ENCODE results near the gene ZNF677.
"Not testable (repeated sequence)": the region's sequence is repeated elsewhere in the genome, so short reads cannot be mapped to it uniquely, and the experiment has no call there.

The ZNF677 gene

DNA sequence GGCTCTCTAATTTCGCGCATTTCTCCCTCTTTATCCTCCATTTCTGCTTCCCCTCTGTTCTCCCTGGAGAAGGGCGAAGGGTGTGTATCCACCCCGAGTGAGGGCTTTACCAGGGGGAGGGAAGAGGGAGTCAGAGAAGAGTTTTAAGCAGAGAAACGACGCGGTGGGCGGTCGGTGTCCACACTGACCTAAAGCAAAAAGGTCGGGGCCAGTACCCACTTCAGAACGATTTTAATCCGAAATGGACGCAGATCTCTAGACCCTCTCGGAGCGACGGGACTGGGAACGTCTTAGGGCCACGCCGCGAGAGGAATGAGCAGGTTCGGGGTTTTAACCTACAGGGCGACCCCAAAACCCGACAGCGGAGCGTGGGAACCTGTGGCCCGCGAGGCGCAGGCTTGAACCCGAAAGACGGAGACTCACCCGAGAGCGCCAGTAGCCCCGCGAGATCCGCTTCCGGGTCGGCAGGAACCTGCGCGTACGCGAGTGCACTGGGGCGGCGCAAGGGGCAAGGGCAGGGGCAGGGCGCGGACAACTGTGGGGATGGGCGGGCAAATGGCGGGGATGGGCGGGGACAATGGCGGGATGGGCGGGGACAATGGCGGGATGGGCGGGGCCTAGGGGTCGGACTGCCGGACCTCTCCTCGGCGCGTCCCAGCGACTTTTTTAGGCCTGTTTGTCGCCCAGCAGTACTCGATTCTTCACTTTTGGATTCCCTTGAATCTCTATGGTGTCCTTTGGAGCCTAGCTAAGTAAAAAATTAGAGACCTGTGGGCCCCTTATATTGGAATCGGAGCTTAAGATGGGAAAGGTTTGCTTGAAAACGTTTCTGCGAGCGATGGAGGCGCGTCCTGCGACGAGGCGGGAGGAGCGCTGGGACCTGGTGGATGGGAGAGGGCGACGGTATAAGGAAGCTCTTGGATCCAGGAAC, at the start of gene ZNF677:
ZNF677 (minus strand) TSS at position 463 of the 931 bp plus-strand sequence. CDS start 3,323 bp downstream, outside the sequence.
- peak; percentile 53 to 63 (median 61) for DNase-seq (ENCODE audit: low read depth in 3 of 3, low spot score in 1 of 3)

DNA sequence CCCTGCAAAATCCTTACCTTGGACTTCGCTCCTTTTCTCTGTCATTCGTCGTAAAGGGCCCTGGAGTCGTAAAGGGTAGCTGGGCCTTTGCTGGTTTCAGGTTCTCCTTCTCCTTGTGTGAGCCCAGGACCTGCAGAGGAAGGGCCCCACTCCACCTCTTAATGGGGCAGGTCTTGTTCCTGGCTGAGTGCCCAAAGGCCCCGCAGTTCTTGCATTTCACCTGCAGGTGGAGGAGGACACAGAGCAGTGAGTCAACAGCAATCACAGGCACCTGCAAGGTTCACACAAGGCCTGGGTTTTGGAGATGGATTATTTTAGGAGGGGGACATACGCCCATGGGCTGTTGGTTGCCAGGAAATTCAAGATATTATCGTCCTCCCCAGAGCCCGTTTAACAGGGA, 46.7 kb upstream of the ZNF677 start:
- DNase-seq (ENCODE audit: low read depth in 3 of 3, low spot score in 1 of 3): not testable (repeated sequence)

- no peak for DNase-seq (ENCODE audit: low read depth in 3 of 3, low spot score in 1 of 3)
Measured at GRCh38 chr19:53294786-53295441, 40.2 kb upstream of the ZNF677 start.

DNA sequence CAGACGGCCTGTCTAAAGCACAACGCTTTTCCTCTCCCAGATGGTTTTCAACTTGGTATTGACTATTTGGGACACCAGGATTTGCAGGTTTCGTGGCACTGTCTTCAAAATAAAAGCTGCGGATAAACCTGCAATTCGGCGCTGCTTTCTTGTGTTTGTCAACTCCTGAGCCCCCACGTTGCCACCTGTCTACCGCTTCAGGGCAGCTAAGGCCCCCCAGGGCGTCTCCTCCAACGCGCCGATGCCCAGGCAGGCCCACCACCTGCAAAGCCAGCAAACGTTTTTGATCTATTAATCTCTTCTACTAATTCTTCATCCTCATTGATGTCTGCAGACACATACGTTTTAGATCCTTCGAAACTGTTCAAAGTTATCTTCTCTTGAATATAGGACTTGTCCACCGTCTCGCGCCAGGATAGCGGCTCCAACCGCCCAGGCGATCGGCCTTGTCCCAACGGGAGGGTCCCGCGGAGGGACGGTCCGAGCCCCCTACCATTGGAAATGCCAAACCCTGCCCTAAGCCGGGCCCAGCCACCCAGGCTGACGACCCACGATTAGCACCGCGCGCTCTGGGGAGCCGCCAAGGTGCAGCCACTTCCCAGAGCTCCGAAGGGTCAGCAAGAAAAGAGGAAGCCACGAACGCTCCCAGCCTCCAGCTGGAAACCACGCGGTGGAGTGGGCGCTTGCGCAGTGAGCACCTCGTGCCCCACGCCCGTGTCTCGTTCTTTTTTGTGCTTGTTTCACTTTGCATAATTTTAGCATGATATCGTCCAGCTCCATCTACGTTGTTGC, 36.3 kb upstream of the ZNF677 start:
- DNase-seq (ENCODE audit: low read depth in 3 of 3, low spot score in 1 of 3): no peak

GRCh38 chr19:53285087-53285486, 30.4 kb upstream of the ZNF677 start:
- DNase-seq (ENCODE audit: low read depth in 3 of 3, low spot score in 1 of 3): no peak

DNA sequence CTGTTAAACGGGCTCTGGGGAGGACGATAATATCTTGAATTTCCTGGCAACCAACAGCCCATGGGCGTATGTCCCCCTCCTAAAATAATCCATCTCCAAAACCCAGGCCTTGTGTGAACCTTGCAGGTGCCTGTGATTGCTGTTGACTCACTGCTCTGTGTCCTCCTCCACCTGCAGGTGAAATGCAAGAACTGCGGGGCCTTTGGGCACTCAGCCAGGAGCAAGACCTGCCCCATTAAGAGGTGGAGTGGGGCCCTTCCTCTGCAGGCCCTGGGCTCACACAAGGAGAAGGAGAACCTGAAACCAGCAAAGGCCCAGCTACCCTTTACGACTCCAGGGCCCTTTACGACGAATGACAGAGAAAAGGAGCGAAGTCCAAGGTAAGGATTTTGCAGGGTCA, 27.3 kb upstream of the ZNF677 start:
- DNase-seq (ENCODE audit: low read depth in 3 of 3, low spot score in 1 of 3): not testable (repeated sequence)

DNA sequence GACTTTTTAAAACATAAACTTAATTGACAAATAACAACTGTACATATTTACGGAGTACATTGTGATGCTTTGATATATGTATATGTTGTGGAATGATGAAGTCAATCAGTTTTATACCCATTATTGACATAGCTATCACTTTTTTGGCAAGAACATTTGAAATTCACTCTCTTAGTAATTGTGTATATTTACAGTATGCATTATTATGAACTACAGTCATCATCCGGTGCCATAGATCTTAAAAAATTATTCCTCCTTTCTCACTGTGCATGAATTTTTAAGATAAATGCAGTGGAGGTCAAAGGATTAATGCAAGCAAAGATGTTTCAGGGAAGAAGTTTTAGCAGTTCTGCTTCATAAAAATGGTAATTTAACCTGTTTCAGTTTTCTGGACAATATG, 20.8 kb upstream of the ZNF677 start:
- no peak for DNase-seq (ENCODE audit: low read depth in 3 of 3, low spot score in 1 of 3)

- no peak for DNase-seq (ENCODE audit: low read depth in 3 of 3, low spot score in 1 of 3)
Measured at GRCh38 chr19:53272044-53272443, 17.4 kb upstream of the ZNF677 start.

DNA sequence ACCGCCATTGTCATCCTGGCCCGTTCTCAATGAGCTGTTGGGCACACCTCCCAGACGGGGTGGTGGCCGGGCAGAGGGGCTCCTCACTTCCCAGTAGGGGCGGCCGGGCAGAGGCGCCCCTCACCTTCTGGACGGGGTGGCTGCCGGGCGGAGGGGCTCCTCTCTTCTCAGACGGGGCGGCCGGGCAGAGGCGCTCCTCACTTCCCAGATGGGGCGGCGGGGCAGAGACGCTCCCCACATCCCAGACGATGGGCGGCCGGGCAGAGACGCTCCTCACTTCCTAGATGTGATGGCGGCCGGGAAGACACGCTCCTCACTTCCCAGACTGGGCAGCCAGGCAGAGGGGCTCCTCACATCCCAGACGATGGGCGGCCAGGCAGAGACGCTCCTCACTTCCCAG, 15.2 kb upstream of the ZNF677 start:
- not testable (repeated sequence) for DNase-seq (ENCODE audit: low read depth in 3 of 3, low spot score in 1 of 3)

GRCh38 chr19:53267623-53268022, 12.9 kb upstream of the ZNF677 start, which contains the start of gene VN1R4:
TSS of gene VN1R4 (minus strand) at chr19:53267723. CDS start at chr19:53267665, 58 bp downstream.
- not testable (repeated sequence) for DNase-seq (ENCODE audit: low read depth in 3 of 3, low spot score in 1 of 3)

GRCh38 chr19:53257715-53258342, 3.2 kb upstream of the ZNF677 start, which contains the start of gene VN1R2:
TSS of gene VN1R2 (plus strand) at chr19:53258292. CDS start at chr19:53258376, 84 bp downstream.
- DNase-seq (ENCODE audit: low read depth in 3 of 3, low spot score in 1 of 3): not testable (repeated sequence)

GRCh38 chr19:53246498-53246897, 8.2 kb downstream of the ZNF677 start:
- no peak for DNase-seq (ENCODE audit: low read depth in 3 of 3, low spot score in 1 of 3)

DNA sequence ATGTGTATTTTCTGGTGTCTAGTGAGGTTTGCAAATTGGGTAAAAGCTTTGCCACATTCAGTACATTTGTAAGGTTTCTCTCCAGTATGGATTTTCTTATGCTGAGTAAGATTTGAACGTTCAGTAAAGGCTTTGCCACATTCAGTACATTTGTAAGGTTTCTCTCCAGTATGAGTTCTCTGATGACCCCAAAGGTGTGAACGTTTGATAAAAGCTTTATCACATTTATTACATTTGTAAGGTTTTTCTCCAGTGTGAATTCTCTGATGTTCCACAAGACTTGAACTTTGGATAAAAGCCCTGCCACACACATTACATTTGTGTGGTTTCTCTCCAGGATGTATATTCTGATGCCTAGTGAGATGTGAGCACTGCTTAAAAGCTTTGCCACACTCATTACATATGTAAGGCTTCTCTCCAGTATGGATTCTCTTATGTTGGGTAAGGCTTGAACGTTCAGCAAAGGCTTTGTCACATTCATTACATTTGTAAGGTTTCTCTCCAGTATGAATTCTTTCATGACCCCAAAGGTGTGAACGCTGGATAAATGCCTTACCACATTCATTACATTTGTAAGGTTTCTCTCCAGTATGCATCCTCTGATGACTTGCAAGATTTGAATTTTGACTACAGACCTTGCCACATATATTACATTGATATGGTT, 17.4 kb downstream of the ZNF677 start:
- DNase-seq (ENCODE audit: low read depth in 3 of 3, low spot score in 1 of 3): no peak

DNA sequence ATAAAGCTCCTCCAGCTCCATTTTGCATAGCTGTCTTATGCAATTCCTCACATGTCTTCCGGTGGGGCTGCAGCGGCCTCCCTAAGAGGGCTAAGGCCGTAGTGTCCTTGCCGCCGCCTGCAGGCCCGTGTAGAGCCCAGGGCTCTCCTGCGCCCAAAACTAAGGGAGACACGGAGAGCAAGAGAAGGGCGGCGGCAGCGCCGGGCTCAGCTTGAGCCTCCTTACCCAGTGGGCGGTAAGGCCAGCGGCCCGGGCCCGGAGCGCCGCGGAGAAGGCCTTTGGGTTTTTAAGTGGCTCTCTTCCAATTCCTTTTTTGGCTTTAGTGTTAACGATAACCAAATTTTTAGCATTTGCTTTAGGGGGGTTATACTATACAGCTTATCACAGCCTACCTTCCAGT, 30.1 kb downstream of the ZNF677 start:
- DNase-seq (ENCODE audit: low read depth in 3 of 3, low spot score in 1 of 3): no peak

- not testable (repeated sequence) for DNase-seq (ENCODE audit: low read depth in 3 of 3, low spot score in 1 of 3)
Measured at GRCh38 chr19:53222716-53223115, 32.0 kb downstream of the ZNF677 start.

GRCh38 chr19:53212703-53213320, 41.9 kb downstream of the ZNF677 start:
- no peak for DNase-seq (ENCODE audit: low read depth in 3 of 3, low spot score in 1 of 3)

- DNase-seq (ENCODE audit: low read depth in 3 of 3, low spot score in 1 of 3): not testable (repeated sequence)
Measured at GRCh38 chr19:53211554-53211953, 43.1 kb downstream of the ZNF677 start.

GRCh38 chr19:53196777-53197396, 57.8 kb downstream of the ZNF677 start:
- DNase-seq (ENCODE audit: low read depth in 3 of 3, low spot score in 1 of 3): peak; percentile 86 to 100 (median 96)

GRCh38 chr19:53195265-53195903, 59.3 kb downstream of the ZNF677 start:
- peak; percentile 31 to 43 (median 36) for DNase-seq (ENCODE audit: low read depth in 3 of 3, low spot score in 1 of 3)
